Measurements from ENCODE around the gene C1orf159. TPM values are rescaled to one million over a fixed set of nuclear protein-coding genes. Genes with fewer than 3 reads are reported as not detected.
A peak's percentile ranks its signal among the peaks of the same experiment; 100 is the strongest.

Gene C1orf159
- total and polyA plus RNA-seq, 9 of the 15 experiments (the other 6 are each of a cell fraction or from before 2014, with no cell fraction given) = 0.28 to 54.9 (median 10.6) TPM

DNA sequence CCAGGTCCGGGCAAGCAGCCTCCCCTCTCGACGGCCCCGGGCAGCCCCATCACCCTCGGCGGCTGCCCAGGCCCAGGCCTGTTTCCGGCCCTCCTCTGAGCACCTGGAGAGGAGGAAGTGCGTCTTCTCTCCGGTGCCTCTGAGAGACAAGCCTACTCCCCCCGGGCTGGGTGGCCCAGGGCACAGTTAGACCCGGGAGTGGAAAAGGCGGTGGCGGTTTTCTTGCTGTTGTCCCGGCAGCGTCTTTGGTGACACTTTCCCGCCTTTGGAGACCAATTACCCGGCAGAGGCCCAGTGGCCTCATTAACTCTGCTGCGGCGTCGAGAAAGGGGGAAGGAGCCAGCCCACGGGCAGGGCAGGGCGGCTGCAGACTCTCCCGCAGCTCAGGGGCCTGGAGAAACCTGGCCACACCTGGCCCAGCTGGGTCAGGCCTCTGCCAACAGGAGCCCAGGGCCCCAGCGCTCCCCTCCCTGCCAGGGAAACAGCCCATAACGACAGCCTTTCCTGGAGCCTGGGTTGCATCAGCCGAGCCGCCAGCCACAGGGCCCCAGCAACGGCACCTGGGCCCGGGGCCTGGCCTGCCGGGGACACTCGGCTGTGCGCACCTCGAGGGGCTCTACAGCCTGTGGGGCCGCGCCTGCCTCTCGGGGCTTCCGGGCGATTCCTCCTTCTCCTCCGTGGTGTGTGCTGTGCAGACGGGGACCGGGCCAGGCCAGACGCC lies 28.4 kb upstream of the C1orf159 start:
- H3K36me3 ChIP-seq (ENCODE audit: control insufficient read depth, insufficient read depth, low read length) = no peaks in the 10 kb centered on the region
- H3K27ac ChIP-seq (ENCODE audit: extremely low read depth, low read depth, low read length) = no peak overlapping the region
- no peaks in the 10 kb centered on the region for H3K9me1 ChIP-seq (ENCODE audit: control insufficient read depth, insufficient read depth, low read length)
- H3K4me3 ChIP-seq = no peak overlapping the region
- ChIA-PET POLR2A (interaction anchor here (1.1 kb wide), 1 partner anchor 9 kb away, joined by 3 read pairs; no protein-coding TSS in a partner anchor), CTCF (ENCODE audit: low intra/inter-chr PET ratio) (no interaction called here)
- FAIRE-seq (no peak), ATAC-seq (peak; percentile 46), DNase-seq (ENCODE audit: extremely low read depth in 1 of 4, low spot score in 3 of 4) (no peak)
- no peak overlapping the region for H3K4me2 ChIP-seq (ENCODE audit: insufficient read depth, low read length)
- intact Hi-C loops (cut with micrococcal nuclease) (no loop called here), in situ Hi-C loops (cut with MboI) (no loop called here)
- peaks cover 20 to 35% of the 10 kb centered on the region in 2 experiments for H3K27me3 ChIP-seq (ENCODE audit: control insufficient read depth in 2 of 2, insufficient read depth in 2 of 2, low read length in 2 of 2)
- peaks cover 0 to 75% of the 10 kb centered on the region in 2 experiments; a peak in 3 of 5 replicates for H3K4me1 ChIP-seq (replicated peaks in 1 of 2; ENCODE audit: control insufficient read depth in 2 of 2, insufficient read depth in 2 of 2, low read length in 2 of 2)
- BruUV-seq (replicated peaks) = no TSS peak
- H2AFZ ChIP-seq (ENCODE audit: low read depth, low read length) = no peak overlapping the region
- H3K9ac ChIP-seq (ENCODE audit: insufficient read depth in 1 of 2, low read depth in 2 of 2, low read length in 2 of 2) = peak overlapping the region in 1 of 2 experiments; percentile 60; a peak in 1 of 4 replicates
- WGBS (ENCODE audit: insufficient coverage, low coverage, missing lambda C conversion rate) = 68% methylated on average over 26 of the region's 42 CpGs
- H3K9me3 ChIP-seq (replicated peaks; ENCODE audit: control insufficient read depth, insufficient read depth, low read depth, low read length) = no peaks in the 10 kb centered on the region
- no peaks in the 10 kb centered on the region for H3K79me2 ChIP-seq (ENCODE audit: control insufficient read depth, insufficient read depth, low read length)
- peaks cover 8% of the 10 kb centered on the region; the same call in 1 of the 2 replicates for H4K20me1 ChIP-seq (replicated peaks; ENCODE audit: control insufficient read depth, insufficient read depth, low read length)
- TF ChIP-seq CXXC5 (CRISPR knock-in tag; IDR thresholded peaks at IDR 0.05) (0 out of 2 replicates have a peak, but pooled peaks have one; percentile 21), POLR2G (IDR thresholded peaks at IDR 0.05; ENCODE audit: low read depth, low read length) (0 out of 2 replicates have a peak, but pooled peaks have one; percentile 9), HMGN3 (IDR thresholded peaks at IDR 0.05; ENCODE audit: borderline replicate concordance, extremely low read depth, insufficient read length, low read depth, low read length) (peak; percentile 13), ZNF551 (CRISPR knock-in tag; IDR thresholded peaks at IDR 0.05) (no peak), POLR2AphosphoS5 (IDR thresholded peaks at IDR 0.05; ENCODE audit: control insufficient read depth, insufficient read depth, low read depth, low read length) (no peak), ZFX (CRISPR knock-in tag; IDR thresholded peaks at IDR 0.05) (peak; percentile 46), CEBPG (CRISPR knock-in tag; IDR thresholded peaks at IDR 0.05) (peak; percentile 74), CEBPG (tag; conservative IDR thresholded peaks at IDR 0.05 in 1 of 2, IDR thresholded peaks at IDR 0.05 in 1 of 2) (peak in 1 of 2 experiments; percentile 68; a peak in 2 of 4 replicates), RBFOX2 (IDR thresholded peaks at IDR 0.05; ENCODE audit: low read depth, low read length) (peak; percentile 34; the same call in 1 of the 2 replicates)
- TF ChIP-seq, protein P1, sequence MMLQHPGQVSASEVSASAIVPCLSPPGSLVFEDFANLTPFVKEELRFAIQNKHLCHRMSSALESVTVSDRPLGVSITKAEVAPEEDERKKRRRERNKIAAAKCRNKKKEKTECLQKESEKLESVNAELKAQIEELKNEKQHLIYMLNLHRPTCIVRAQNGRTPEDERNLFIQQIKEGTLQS (IDR thresholded peaks at IDR 0.05) = peak; percentile 58; the same call in 1 of the 2 replicates
- TF ChIP-seq, protein P1 (CRISPR knock-in tag; conservative IDR thresholded peaks at IDR 0.05) = no peak
- TF ChIP-seq, protein P2, sequence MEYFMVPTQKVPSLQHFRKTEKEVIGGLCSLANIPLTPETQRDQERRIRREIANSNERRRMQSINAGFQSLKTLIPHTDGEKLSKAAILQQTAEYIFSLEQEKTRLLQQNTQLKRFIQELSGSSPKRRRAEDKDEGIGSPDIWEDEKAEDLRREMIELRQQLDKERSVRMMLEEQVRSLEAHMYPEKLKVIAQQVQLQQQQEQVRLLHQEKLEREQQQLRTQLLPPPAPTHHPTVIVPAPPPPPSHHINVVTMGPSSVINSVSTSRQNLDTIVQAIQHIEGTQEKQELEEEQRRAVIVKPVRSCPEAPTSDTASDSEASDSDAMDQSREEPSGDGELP (CRISPR knock-in tag; IDR thresholded peaks at IDR 0.05; ENCODE audit: borderline replicate concordance) = 0 out of 2 replicates have a peak, but pooled peaks have one; percentile 1
- TF ChIP-seq, protein P3, sequence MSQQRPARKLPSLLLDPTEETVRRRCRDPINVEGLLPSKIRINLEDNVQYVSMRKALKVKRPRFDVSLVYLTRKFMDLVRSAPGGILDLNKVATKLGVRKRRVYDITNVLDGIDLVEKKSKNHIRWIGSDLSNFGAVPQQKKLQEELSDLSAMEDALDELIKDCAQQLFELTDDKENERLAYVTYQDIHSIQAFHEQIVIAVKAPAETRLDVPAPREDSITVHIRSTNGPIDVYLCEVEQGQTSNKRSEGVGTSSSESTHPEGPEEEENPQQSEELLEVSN (IDR thresholded peaks at IDR 0.05; ENCODE audit: borderline replicate concordance in 1 of 2, extremely low read depth in 1 of 2, insufficient read depth in 1 of 2, insufficient read length in 1 of 2, low read depth in 1 of 2, low read length in 1 of 2, poor library complexity in 1 of 2, severe bottlenecking in 1 of 2) = peak in 1 of 2 experiments; percentile 59
- TF ChIP-seq, protein P4, sequence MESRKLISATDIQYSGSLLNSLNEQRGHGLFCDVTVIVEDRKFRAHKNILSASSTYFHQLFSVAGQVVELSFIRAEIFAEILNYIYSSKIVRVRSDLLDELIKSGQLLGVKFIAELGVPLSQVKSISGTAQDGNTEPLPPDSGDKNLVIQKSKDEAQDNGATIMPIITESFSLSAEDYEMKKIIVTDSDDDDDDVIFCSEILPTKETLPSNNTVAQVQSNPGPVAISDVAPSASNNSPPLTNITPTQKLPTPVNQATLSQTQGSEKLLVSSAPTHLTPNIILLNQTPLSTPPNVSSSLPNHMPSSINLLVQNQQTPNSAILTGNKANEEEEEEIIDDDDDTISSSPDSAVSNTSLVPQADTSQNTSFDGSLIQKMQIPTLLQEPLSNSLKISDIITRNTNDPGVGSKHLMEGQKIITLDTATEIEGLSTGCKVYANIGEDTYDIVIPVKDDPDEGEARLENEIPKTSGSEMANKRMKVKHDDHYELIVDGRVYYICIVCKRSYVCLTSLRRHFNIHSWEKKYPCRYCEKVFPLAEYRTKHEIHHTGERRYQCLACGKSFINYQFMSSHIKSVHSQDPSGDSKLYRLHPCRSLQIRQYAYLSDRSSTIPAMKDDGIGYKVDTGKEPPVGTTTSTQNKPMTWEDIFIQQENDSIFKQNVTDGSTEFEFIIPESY (CRISPR knock-in tag; IDR thresholded peaks at IDR 0.05) = peak; percentile 77; the same call in 1 of the 2 replicates
